ENCODE data around the gene STAMBP. TPM values are rescaled to one million over a fixed set of nuclear protein-coding genes. Genes with fewer than 3 reads are reported as not detected.

The STAMBP gene
- total and polyA plus RNA-seq, 9 of the 15 experiments (the other 6 are each of a cell fraction or from before 2014, with no cell fraction given) = 36.9 to 75.2 (median 48.8) TPM

- TF ChIP-seq, protein P1, sequence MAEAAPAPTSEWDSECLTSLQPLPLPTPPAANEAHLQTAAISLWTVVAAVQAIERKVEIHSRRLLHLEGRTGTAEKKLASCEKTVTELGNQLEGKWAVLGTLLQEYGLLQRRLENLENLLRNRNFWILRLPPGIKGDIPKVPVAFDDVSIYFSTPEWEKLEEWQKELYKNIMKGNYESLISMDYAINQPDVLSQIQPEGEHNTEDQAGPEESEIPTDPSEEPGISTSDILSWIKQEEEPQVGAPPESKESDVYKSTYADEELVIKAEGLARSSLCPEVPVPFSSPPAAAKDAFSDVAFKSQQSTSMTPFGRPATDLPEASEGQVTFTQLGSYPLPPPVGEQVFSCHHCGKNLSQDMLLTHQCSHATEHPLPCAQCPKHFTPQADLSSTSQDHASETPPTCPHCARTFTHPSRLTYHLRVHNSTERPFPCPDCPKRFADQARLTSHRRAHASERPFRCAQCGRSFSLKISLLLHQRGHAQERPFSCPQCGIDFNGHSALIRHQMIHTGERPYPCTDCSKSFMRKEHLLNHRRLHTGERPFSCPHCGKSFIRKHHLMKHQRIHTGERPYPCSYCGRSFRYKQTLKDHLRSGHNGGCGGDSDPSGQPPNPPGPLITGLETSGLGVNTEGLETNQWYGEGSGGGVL (CRISPR knock-in tag; IDR thresholded peaks at IDR 0.05) = no peak
- TF ChIP-seq NR2C2 (CRISPR knock-in tag; IDR thresholded peaks at IDR 0.05) = no peak
- TF ChIP-seq NR2C2 (tag; IDR thresholded peaks at IDR 0.05) = 0 out of 2 replicates have a peak, but pooled peaks have one; percentile 8
- TF ChIP-seq, protein P2, sequence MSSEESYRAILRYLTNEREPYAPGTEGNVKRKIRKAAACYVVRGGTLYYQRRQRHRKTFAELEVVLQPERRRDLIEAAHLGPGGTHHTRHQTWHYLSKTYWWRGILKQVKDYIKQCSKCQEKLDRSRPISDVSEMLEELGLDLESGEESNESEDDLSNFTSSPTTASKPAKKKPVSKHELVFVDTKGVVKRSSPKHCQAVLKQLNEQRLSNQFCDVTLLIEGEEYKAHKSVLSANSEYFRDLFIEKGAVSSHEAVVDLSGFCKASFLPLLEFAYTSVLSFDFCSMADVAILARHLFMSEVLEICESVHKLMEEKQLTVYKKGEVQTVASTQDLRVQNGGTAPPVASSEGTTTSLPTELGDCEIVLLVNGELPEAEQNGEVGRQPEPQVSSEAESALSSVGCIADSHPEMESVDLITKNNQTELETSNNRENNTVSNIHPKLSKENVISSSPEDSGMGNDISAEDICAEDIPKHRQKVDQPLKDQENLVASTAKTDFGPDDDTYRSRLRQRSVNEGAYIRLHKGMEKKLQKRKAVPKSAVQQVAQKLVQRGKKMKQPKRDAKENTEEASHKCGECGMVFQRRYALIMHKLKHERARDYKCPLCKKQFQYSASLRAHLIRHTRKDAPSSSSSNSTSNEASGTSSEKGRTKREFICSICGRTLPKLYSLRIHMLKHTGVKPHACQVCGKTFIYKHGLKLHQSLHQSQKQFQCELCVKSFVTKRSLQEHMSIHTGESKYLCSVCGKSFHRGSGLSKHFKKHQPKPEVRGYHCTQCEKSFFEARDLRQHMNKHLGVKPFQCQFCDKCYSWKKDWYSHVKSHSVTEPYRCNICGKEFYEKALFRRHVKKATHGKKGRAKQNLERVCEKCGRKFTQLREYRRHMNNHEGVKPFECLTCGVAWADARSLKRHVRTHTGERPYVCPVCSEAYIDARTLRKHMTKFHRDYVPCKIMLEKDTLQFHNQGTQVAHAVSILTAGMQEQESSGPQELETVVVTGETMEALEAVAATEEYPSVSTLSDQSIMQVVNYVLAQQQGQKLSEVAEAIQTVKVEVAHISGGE (CRISPR knock-in tag; IDR thresholded peaks at IDR 0.05) = peak in 1 of 3 experiments; percentile 34; a peak in 1 of 6 replicates
- TF ChIP-seq KAT8 (IDR thresholded peaks at IDR 0.05; ENCODE audit: low read depth) = no peak
- no peak for TF ChIP-seq CHCHD3 (CRISPR knock-in tag; IDR thresholded peaks at IDR 0.05)
- TF ChIP-seq KLF10 (CRISPR knock-in tag; IDR thresholded peaks at IDR 0.05) = no peak
- no peak for TF ChIP-seq HDAC3 (IDR thresholded peaks at IDR 0.05; ENCODE audit: borderline replicate concordance, partially characterized antibody)
- TF ChIP-seq FOXJ2 (tag; IDR thresholded peaks at IDR 0.05) = 0 out of 2 replicates have a peak, but pooled peaks have one; percentile 2
- TF ChIP-seq ZNF41 (CRISPR knock-in tag; conservative IDR thresholded peaks at IDR 0.05) = no peak
- TF ChIP-seq HMGXB4 (CRISPR knock-in tag; IDR thresholded peaks at IDR 0.05) = 0 out of 2 replicates have a peak, but pooled peaks have one; percentile 5
- TF ChIP-seq LEF1 (IDR thresholded peaks at IDR 0.05) = no peak
- 0 out of 4 replicates have a peak, but pooled peaks of 1 of the 2 experiments have one; percentile 29 for TF ChIP-seq SRF (CRISPR knock-in tag; IDR thresholded peaks at IDR 0.05)
- no peak for TF ChIP-seq NFRKB (IDR thresholded peaks at IDR 0.05; ENCODE audit: low read depth)
- no peak for TF ChIP-seq ZNF280A (IDR thresholded peaks at IDR 0.05; ENCODE audit: low read depth, partially characterized antibody)
- TF ChIP-seq PRMT5 (CRISPR knock-in tag; IDR thresholded peaks at IDR 0.05) = no peak
- TF ChIP-seq ZNF589 (CRISPR knock-in tag; IDR thresholded peaks at IDR 0.05; ENCODE audit: low read depth) = no peak
- no peak for TF ChIP-seq NCOA1 (IDR thresholded peaks at IDR 0.05; ENCODE audit: low read depth)
- TF ChIP-seq NONO (IDR thresholded peaks at IDR 0.05; ENCODE audit: low read depth in 2 of 2, low read length in 1 of 2) = peak in 1 of 2 experiments; percentile 64; a peak in 1 of 4 replicates
Measured at GRCh38 chr2:73780237-73780582, 48.6 kb upstream of the STAMBP start (continued).
